Left lung (tissue), 10 donors: Measurements from ENCODE around the gene EIF4E1B. TPM values are rescaled to one million over a fixed set of nuclear protein-coding genes. Genes with fewer than 3 reads are reported as not detected.
"Not testable (repeated sequence)": the region's sequence is repeated elsewhere in the genome, so short reads cannot be mapped to it uniquely, and the experiment has no call there.

ENCODE experiments used
- ATAC-seq: fragments of 200-7000 bp; cut with Tn5 transposase; one replicate; pipeline ENCODE4 v1.9.1; 2020; ENCODE audit warnings: moderate library complexity
- DNase-seq, 4 donors: peaks; one replicate each; pipeline ENCODE4 v3.0.0-alpha.2; 2013 to 2020
- H3K27ac ChIP-seq, 2 donors: fragments of 200-600 bp; sonication (generic) in 1 of 2; one replicate each; pipeline versions ENCODE4 v1.5.0 to v1.8.0; 2020 to 2021
- H3K27me3 ChIP-seq, 2 donors: fragments of 200-600 bp; sonication (generic) in 1 of 2; one replicate each; pipeline versions ENCODE4 v1.5.0 to v1.8.0; 2020 to 2021
- H3K36me3 ChIP-seq, 2 donors: fragments of 200-600 bp; sonication (generic) in 1 of 2; one replicate each; pipeline versions ENCODE4 v1.5.0 to v1.8.0; 2020 to 2021
- H3K4me1 ChIP-seq, 2 donors: fragments of 200-600 bp; one replicate each; pipeline ENCODE4 v1.8.0; 2021
- H3K4me3 ChIP-seq, 2 donors: fragments of 200-600 bp; sonication (generic) in 1 of 2; one replicate each; pipeline versions ENCODE4 v1.5.0 to v1.8.0; 2020 to 2021; ENCODE audit warnings: mild to moderate bottlenecking in 1 of 2
- H3K9me3 ChIP-seq, 2 donors: fragments of 200-600 bp; sonication (generic) in 1 of 2; one replicate each; pipeline versions ENCODE4 v1.5.0 to v1.8.0; 2020 to 2021
- intact Hi-C, 2 donors: fragments of 100-400 bp; cut with DNase I; formaldehyde crosslinking; loops; one replicate each; pipeline versions ENCODE4 v1.11.2 to v1.14.2; 2022
- polyA plus RNA-seq, 6 donors: library from polyadenylated mRNA; unstranded; fragments of 120-200 nt; gene quantifications; one replicate each; pipeline ENCODE4 v1.2.1, GENCODE V29; 2013; ENCODE audit not compliant: insufficient read length in 6 of 6
- total RNA-seq, 2 donors: library from RNA; stranded (reverse); fragmentation: NEBNext Ultra II Directional; extraction: Animal tissue kit (Norgen Biotek cat#: 25700); gene quantifications; one replicate each; pipeline ENCODE4 v1.2.1, GENCODE V29; 2021
- TF ChIP-seq, protein P1 (sequence below), 2 donors: fragments of 200-600 bp; sonication (generic) in 1 of 2; IDR thresholded peaks; one replicate each; pipeline versions ENCODE4 v1.5.0 to v1.8.0; 2021; ENCODE audit warnings: antibody characterized with exemption in 2 of 2
- donor health status: DM: no; HTN: yes; CAD: no.
- donor health status: DM: no; HTN: no; CAD: no.

The EIF4E1B gene
- total and polyA plus RNA-seq, 8 donors = 0.07 to 0.10 (median 0.08) TPM; not detected in 5

DNA sequence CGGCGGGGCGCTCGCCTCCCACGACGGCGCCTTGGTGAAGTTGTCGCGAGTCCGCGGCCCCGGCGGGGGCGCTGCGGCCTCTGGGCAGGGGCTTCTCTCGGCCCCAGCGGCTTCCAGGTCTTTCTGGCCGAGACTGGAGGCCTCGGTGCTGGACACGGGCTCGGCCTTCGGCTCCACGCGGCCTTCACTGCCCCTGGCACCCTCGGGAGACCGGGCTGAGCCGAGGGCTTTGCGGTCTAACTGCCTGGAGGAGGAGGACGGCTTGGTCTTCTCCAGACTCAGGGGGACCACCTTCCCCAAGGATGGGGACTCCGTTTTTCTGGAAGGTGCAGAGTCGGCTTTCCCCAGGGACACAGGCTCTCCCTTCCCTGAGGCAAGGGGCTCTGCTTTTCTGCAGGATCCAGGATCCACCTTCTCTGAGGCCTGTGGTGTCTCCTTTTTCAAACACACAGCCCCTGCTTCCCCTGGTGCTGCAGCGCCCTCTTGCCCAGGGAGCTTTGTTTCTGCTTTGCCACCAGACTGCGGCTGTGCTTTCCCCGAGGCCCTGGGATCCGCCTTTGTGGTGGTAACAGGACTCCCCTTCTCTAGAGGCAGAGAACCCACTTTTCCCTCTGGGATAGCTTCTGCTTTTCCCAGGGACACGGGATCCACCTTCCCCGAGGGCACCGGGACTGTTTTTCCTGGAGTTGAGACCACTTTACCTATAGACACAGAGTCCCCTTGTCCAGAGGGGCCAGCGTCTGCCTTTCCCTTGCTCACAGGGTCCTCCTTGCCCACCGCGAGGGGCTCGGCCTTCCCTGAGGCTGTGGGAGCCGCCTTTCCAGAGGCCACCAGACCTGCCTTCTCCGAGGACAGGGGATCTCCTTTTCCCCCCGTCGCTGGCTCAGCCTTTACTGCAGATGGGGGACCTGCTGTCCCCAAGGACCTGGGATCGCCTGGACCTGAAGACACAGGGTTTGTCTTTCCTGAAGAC is 32.8 kb upstream of the EIF4E1B start:
- peaks cover 0 to 42% of the 10 kb centered on the region in 2 donors for H3K27me3 ChIP-seq
- no peak for ATAC-seq
- no peaks in the 10 kb centered on the region for H3K36me3 ChIP-seq
- no peak overlapping the region for H3K4me3 ChIP-seq
- peak in 1 of 4 donors; percentile 45 for DNase-seq
- H3K4me1 ChIP-seq = peaks cover 0 to 10% of the 10 kb centered on the region in 2 donors
- no peaks in the 10 kb centered on the region for H3K9me3 ChIP-seq
- intact Hi-C loops = no loop called here
- no peak overlapping the region for H3K27ac ChIP-seq
- TF ChIP-seq, protein P1, sequence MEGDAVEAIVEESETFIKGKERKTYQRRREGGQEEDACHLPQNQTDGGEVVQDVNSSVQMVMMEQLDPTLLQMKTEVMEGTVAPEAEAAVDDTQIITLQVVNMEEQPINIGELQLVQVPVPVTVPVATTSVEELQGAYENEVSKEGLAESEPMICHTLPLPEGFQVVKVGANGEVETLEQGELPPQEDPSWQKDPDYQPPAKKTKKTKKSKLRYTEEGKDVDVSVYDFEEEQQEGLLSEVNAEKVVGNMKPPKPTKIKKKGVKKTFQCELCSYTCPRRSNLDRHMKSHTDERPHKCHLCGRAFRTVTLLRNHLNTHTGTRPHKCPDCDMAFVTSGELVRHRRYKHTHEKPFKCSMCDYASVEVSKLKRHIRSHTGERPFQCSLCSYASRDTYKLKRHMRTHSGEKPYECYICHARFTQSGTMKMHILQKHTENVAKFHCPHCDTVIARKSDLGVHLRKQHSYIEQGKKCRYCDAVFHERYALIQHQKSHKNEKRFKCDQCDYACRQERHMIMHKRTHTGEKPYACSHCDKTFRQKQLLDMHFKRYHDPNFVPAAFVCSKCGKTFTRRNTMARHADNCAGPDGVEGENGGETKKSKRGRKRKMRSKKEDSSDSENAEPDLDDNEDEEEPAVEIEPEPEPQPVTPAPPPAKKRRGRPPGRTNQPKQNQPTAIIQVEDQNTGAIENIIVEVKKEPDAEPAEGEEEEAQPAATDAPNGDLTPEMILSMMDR (IDR thresholded peaks at IDR 0.05) = no peak

- H3K27me3 ChIP-seq = peaks cover 0 to 41% of the 10 kb centered on the region in 2 donors
- H3K4me3 ChIP-seq, intact Hi-C loops, H3K9me3 ChIP-seq, DNase-seq, H3K36me3 ChIP-seq, H3K27ac ChIP-seq, ATAC-seq: not testable (repeated sequence)
- peaks cover 0 to 10% of the 10 kb centered on the region in 2 donors for H3K4me1 ChIP-seq
Observed at GRCh38 chr5:176599749-176600430, 30.6 kb upstream of the EIF4E1B start.

DNA sequence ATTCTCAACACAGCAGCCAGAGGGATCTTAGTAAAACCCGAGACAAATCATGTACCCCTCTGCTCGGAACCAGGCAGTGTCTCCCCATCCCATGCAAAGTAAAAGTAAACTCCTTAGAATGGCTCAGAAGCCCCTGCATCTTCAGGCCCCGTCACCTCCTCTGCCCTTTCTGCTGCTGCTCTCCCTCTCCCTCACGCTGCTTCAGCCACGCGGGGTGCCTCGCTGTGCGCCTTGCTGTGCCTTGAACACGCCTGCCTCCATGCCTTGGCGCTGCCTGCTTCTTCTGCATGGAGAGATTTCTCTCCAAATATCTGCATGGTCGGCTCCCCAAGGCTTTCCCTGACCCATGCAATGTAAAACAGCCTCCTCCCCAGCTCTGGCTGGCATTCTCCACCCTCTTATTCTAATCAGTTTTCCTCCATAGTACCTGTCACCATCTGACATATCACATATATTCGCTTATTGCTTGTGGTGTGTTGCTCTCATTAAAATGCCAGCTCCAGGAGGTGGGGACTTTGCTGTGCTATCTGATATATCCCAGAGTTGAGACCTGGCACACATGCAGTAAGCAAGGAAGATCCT is 28.5 kb upstream of the EIF4E1B start:
- Histone ChIP-seq H3K4me1 (peaks cover 0 to 3% of the 10 kb centered on the region in 2 donors), H3K9me3 (no peaks in the 10 kb centered on the region), H3K27ac (no peak overlapping the region), H3K36me3 (no peaks in the 10 kb centered on the region), H3K4me3 (no peak overlapping the region), H3K27me3 (peaks cover 0 to 20% of the 10 kb centered on the region in 2 donors)
- ATAC-seq (no peak), DNase-seq (peak in 1 of 4 donors; percentile 58)
- TF ChIP-seq, protein P1 (IDR thresholded peaks at IDR 0.05) = no peak
- intact Hi-C loops = no loop called here

GRCh38 chr5:176603091-176603490 is 27.4 kb upstream of the EIF4E1B start:
- H3K4me3 ChIP-seq = no peak overlapping the region
- H3K36me3 ChIP-seq = no peaks in the 10 kb centered on the region
- no peaks in the 10 kb centered on the region for H3K9me3 ChIP-seq
- ATAC-seq (no peak), DNase-seq (no peak)
- H3K27ac ChIP-seq = no peak overlapping the region
- intact Hi-C loops = no loop called here
- H3K27me3 ChIP-seq = peaks cover 0 to 11% of the 10 kb centered on the region in 2 donors
- TF ChIP-seq, protein P1 (IDR thresholded peaks at IDR 0.05) = no peak
- H3K4me1 ChIP-seq = no peaks in the 10 kb centered on the region

DNA sequence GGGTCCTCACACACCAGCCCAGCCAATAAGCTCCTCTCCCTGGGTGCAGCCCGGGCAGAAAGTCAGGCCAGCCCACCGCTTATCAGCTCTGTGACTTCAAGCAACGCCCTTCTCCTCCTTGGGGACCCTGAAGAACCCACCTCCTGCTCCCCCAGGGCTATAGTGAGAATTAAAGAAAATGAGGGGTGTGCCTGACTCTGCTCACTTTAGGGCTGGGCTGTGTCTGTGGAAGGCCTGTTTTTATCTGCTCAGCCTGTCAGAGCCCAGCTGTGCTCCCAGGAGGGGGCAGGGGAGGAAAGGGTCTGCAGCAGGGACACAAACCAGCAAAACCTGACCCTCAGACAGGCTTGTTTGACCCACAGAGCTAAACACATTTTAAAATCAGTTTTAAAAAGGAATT is 24.4 kb upstream of the EIF4E1B start:
- no peak for ATAC-seq
- Histone ChIP-seq H3K9me3 (no peaks in the 10 kb centered on the region), H3K4me1 (peaks cover 0 to 17% of the 10 kb centered on the region in 2 donors), H3K4me3 (no peak overlapping the region), H3K27me3 (peaks cover 0 to 29% of the 10 kb centered on the region in 2 donors), H3K36me3 (no peaks in the 10 kb centered on the region), H3K27ac (no peak overlapping the region)
- intact Hi-C loops = no loop called here
- TF ChIP-seq, protein P1 (IDR thresholded peaks at IDR 0.05) = no peak
- DNase-seq = peak in 1 of 4 donors; percentile 48
